Endothelial cell of umbilical vein (primary cell): Measurements from ENCODE around the gene ANKDD1B. TPM values are rescaled to one million over a fixed set of nuclear protein-coding genes. Genes with fewer than 3 reads are reported as not detected.

ENCODE experiments used
- BruUV-seq: library from RNA; stranded (reverse); fragments of 400-500 nt; replicated peaks from 2 replicates; lab custom pipeline; 2021; lab: Mats Ljungman, UMichigan
- CTCF ChIA-PET: fragments of 300-600, 350-600 bp; sonication (Branson Sonifier 250); formaldehyde crosslinking; loops from one replicate; lab custom pipeline; 2021; ENCODE audit warnings: antibody characterized with exemption, inconsistent platforms; lab: Charles Lee
- POLR2A ChIA-PET: fragments of 300-600, 350-600 bp; sonication (Branson Sonifier 250); formaldehyde crosslinking; loops from one replicate; lab custom pipeline; 2021; ENCODE audit warnings: antibody characterized with exemption, inconsistent platforms; lab: Charles Lee
- DNase-seq: peaks from one replicate; pipeline ENCODE4 v3.0.0-alpha.2; 2011; ENCODE audit warnings: low read depth, low spot score
- FAIRE-seq: peaks from 2 replicates; lab custom pipeline; 2011; peaks lifted over from hg19 to GRCh38; lab: Jason Lieb, UNC
- H2AFZ ChIP-seq: 2 replicates; pipeline ENCODE4 v1.6.0; 2012; ENCODE audit warnings: low read depth, low read length, control low read depth, inconsistent platforms
- H3K27ac ChIP-seq: 2 replicates; pipeline ENCODE4 v1.5.1; 2011; ENCODE audit warnings: low read depth, mild to moderate bottlenecking, control low read depth, low read length, moderate library complexity; ENCODE audit not compliant: insufficient read depth
- H3K27me3 ChIP-seq, 2 experiments: 2 replicates each; pipeline versions ENCODE4 v1.6.0 to v1.6.1; 2011; ENCODE audit warnings: low read length in 2 of 2, mixed read lengths in 1 of 2; ENCODE audit not compliant: control insufficient read depth in 2 of 2, insufficient read depth in 2 of 2
- H3K36me3 ChIP-seq, 2 experiments: 2 replicates in 1 of 2; 3 replicates in 1 of 2; pipeline ENCODE4 v1.5.1; 2011; ENCODE audit warnings: low read length in 2 of 2, mild to moderate bottlenecking in 1 of 2, moderate library complexity in 1 of 2; ENCODE audit not compliant: control insufficient read depth in 2 of 2, insufficient read depth in 2 of 2; ENCODE audit errors: extremely low read depth in 1 of 2
- H3K4me1 ChIP-seq: 3 replicates; pipeline ENCODE4 v1.5.1; 2011; ENCODE audit warnings: mild to moderate bottlenecking, low read length; ENCODE audit not compliant: control insufficient read depth, insufficient read depth; ENCODE audit errors: extremely low read depth
- H3K4me2 ChIP-seq: 2 replicates; pipeline ENCODE4 v1.6.1; 2011; ENCODE audit warnings: low read length, control low read depth, mixed read lengths; ENCODE audit not compliant: insufficient read depth
- H3K4me3 ChIP-seq, 3 experiments: fragments of 200-600 bp in 1 of 3; sonication (generic), shearing (Covaris generic) in 1 of 3; replicated peaks in 1 of 3; 2 replicates each; pipeline ENCODE4 v1.5.1; 2011 to 2016; ENCODE audit warnings: control low read depth in 3 of 3, low read length in 3 of 3, mild to moderate bottlenecking in 2 of 3, inconsistent platforms in 1 of 3, low read depth in 1 of 3, moderate library complexity in 1 of 3; ENCODE audit not compliant: insufficient read depth in 1 of 3
- H3K79me2 ChIP-seq: 2 replicates; pipeline ENCODE4 v1.6.0; 2012; ENCODE audit warnings: low read length, inconsistent platforms; ENCODE audit not compliant: control insufficient read depth, insufficient read depth
- H3K9ac ChIP-seq: replicated peaks from 2 replicates; pipeline ENCODE3; 2011; ENCODE audit warnings: low read length, control low read depth; ENCODE audit not compliant: insufficient read depth; ENCODE audit errors: extremely low read depth
- H3K9me1 ChIP-seq: replicated peaks from 3 replicates; pipeline ENCODE4 v1.6.0; 2011; ENCODE audit warnings: mild to moderate bottlenecking, low read length; ENCODE audit not compliant: control insufficient read depth, insufficient read depth; ENCODE audit errors: extremely low read depth
- H3K9me3 ChIP-seq: replicated peaks from 2 replicates; pipeline ENCODE4 v1.5.1; 2012; ENCODE audit warnings: low read length, inconsistent platforms; ENCODE audit not compliant: control insufficient read depth, insufficient read depth
- H4K20me1 ChIP-seq: replicated peaks from 2 replicates; pipeline ENCODE3; 2011; ENCODE audit warnings: mild to moderate bottlenecking, low read length; ENCODE audit not compliant: control insufficient read depth, insufficient read depth; ENCODE audit errors: extremely low read depth
- EZH2 ChIP-seq: IDR thresholded peaks from 2 replicates; pipeline ENCODE4 v1.6.1; 2012; ENCODE audit warnings: borderline replicate concordance, low read depth, mild to moderate bottlenecking, moderate library complexity, low read length, inconsistent platforms; ENCODE audit not compliant: severe bottlenecking
- FOS ChIP-seq: IDR thresholded peaks from 2 replicates; pipeline ENCODE4 v1.6.1; 2011; ENCODE audit warnings: mild to moderate bottlenecking, low read length, moderate library complexity, borderline replicate concordance; ENCODE audit not compliant: insufficient read depth
- GATA2 ChIP-seq: IDR thresholded peaks from 2 replicates; pipeline ENCODE4 v1.7.0; 2011; ENCODE audit warnings: low read depth, mild to moderate bottlenecking, moderate library complexity, mixed read lengths, low read length; ENCODE audit not compliant: insufficient read length, insufficient read depth
- JUN ChIP-seq: IDR thresholded peaks from 2 replicates; pipeline ENCODE4 v1.6.1; 2011; ENCODE audit warnings: borderline replicate concordance, low read depth; ENCODE audit not compliant: insufficient read length, insufficient read depth
- MYC ChIP-seq: IDR thresholded peaks from one replicate; pipeline ENCODE4 v1.6.1; 2011; ENCODE audit warnings: mild to moderate bottlenecking, low read depth, low read length
- POLR2A ChIP-seq: IDR thresholded peaks from 2 replicates; pipeline ENCODE4 v1.6.1; 2012; ENCODE audit warnings: low read depth, mild to moderate bottlenecking, control low read depth, low read length
- POLR2AphosphoS5 ChIP-seq: IDR thresholded peaks from 2 replicates; pipeline ENCODE4 v1.6.1; 2012; ENCODE audit warnings: low read depth, mild to moderate bottlenecking, control low read depth, low read length, moderate library complexity; ENCODE audit not compliant: insufficient read depth
- dilution Hi-C: fragments of 300-500 bp; cut with MboI; formaldehyde crosslinking; loops from one replicate; pipeline ENCODE4 v1.15.0; 2019; ENCODE audit warnings: low sequenced_read_pairs; ENCODE audit not compliant: extremely low pct_ligation_motif_present
- intact Hi-C: fragments of 100-400 bp; cut with micrococcal nuclease; formaldehyde crosslinking; loops from one replicate; pipeline ENCODE4 v1.10.0; 2022
- polyA plus RNA-seq, 4 experiments: library from polyadenylated mRNA; depleted of rRNA in 3 of 4; stranded (reverse) in 3 of 4; unstranded in 1 of 4; fragments of >200 nt; gene quantifications; 2 replicates each; pipeline versions ENCODE4 v1.2.1 to v1.2.3, GENCODE V29; 2011 to 2012; ENCODE audit warnings: missing spikeins in 1 of 4
- total RNA-seq: library from RNA; stranded (reverse); gene quantifications from 2 replicates; pipeline ENCODE4 v1.2.3, GENCODE V29; 2021
- TF ChIP-seq, protein P1 (sequence below): IDR thresholded peaks from 2 replicates; pipeline ENCODE4 v1.6.1; 2011; ENCODE audit not compliant: insufficient read depth, insufficient read length
- TF ChIP-seq, protein P2 (sequence below), 2 donors: IDR thresholded peaks; 1 replicate in 1 of 2; 2 replicates in 1 of 2; pipeline ENCODE4 v1.5.1; 2011; ENCODE audit warnings: low read length in 2 of 2, mild to moderate bottlenecking in 2 of 2, moderate library complexity in 2 of 2, control low read depth in 1 of 2, inconsistent platforms in 1 of 2, low read depth in 1 of 2; ENCODE audit not compliant: insufficient read depth in 1 of 2; ENCODE audit errors: extremely low read depth in 1 of 2

The ANKDD1B gene
- total and polyA plus RNA-seq, 2 donors (not counting 3 experiments of a cell fraction or from before 2014, with no cell fraction given) = 0.15 to 0.71 TPM

DNA sequence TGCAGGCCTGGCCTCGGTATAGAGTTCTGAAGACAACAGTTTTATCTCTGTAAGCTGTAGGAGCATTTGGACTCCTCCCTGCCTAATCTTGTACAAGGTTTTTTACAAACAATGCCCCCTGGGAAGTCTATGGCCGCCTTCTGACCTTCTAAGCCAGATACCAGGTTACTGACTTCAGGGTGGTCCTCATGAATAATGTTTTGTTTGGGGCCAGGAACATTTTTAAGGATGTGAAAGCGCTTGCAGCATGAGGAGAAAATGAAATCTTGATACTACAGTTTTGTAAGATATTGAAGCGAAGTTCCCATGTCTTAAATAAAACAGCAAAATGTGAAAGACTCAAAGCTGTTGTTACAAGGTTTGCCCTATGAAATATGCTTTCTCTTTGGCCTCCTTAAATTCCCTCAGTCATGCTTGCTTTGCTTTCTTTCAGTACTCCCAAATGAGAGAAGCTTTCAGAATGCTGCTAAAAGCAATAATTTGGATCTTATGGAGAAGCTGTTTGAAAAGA, 5.2 kb downstream of the ANKDD1B start:
- no peak for FAIRE-seq
- dilution Hi-C loops (no loop called here), intact Hi-C loops (no loop called here)
- no peak overlapping the region for H2AFZ ChIP-seq
- TF ChIP-seq JUN = no peak
- TF ChIP-seq MYC = no peak
- no peak for TF ChIP-seq POLR2A
- no peak for TF ChIP-seq FOS
- no peak for TF ChIP-seq EZH2
- no peak for TF ChIP-seq GATA2
- TF ChIP-seq POLR2AphosphoS5 = no peak
- TF ChIP-seq, protein P1, sequence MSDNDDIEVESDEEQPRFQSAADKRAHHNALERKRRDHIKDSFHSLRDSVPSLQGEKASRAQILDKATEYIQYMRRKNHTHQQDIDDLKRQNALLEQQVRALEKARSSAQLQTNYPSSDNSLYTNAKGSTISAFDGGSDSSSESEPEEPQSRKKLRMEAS = no peak
- TF ChIP-seq, protein P2, sequence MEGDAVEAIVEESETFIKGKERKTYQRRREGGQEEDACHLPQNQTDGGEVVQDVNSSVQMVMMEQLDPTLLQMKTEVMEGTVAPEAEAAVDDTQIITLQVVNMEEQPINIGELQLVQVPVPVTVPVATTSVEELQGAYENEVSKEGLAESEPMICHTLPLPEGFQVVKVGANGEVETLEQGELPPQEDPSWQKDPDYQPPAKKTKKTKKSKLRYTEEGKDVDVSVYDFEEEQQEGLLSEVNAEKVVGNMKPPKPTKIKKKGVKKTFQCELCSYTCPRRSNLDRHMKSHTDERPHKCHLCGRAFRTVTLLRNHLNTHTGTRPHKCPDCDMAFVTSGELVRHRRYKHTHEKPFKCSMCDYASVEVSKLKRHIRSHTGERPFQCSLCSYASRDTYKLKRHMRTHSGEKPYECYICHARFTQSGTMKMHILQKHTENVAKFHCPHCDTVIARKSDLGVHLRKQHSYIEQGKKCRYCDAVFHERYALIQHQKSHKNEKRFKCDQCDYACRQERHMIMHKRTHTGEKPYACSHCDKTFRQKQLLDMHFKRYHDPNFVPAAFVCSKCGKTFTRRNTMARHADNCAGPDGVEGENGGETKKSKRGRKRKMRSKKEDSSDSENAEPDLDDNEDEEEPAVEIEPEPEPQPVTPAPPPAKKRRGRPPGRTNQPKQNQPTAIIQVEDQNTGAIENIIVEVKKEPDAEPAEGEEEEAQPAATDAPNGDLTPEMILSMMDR (IDR thresholded peaks at IDR 0.05; ENCODE audit: extremely low read depth in 1 of 2, insufficient read depth in 1 of 2, low read depth in 1 of 2, low read length in 2 of 2) = no peak
- H3K27ac ChIP-seq = no peak overlapping the region
- H3K9me3 ChIP-seq = no peaks in the 10 kb centered on the region
- H4K20me1 ChIP-seq = no peaks in the 10 kb centered on the region
- H3K4me1 ChIP-seq = peaks cover 5% of the 10 kb centered on the region
- H3K79me2 ChIP-seq = no peaks in the 10 kb centered on the region
- ChIA-PET POLR2A (no interaction called here), CTCF (interaction anchor here (1.5 to 1.9 kb wide), 2 partner anchors 41 to 65 kb away, joined by 3 to 6 read pairs; no protein-coding TSS in a partner anchor)
- no peak for DNase-seq
- no peak overlapping the region for H3K4me3 ChIP-seq
- H3K27me3 ChIP-seq = no peaks in the 10 kb centered on the region
- H3K9ac ChIP-seq = no peak overlapping the region
- BruUV-seq = no TSS peak
- no peaks in the 10 kb centered on the region for H3K36me3 ChIP-seq
- H3K4me2 ChIP-seq = no peak overlapping the region
- no peaks in the 10 kb centered on the region for H3K9me1 ChIP-seq
